ENCODE results near the gene RAB40B. TPM values are rescaled to one million over a fixed set of nuclear protein-coding genes. Genes with fewer than 3 reads are reported as not detected.
A peak's percentile ranks its signal among the peaks of the same experiment; 100 is the strongest.

RAB40B gene
- total RNA-seq, 2 experiments from 2014 or later: 1.3 to 2.2 TPM

DNA sequence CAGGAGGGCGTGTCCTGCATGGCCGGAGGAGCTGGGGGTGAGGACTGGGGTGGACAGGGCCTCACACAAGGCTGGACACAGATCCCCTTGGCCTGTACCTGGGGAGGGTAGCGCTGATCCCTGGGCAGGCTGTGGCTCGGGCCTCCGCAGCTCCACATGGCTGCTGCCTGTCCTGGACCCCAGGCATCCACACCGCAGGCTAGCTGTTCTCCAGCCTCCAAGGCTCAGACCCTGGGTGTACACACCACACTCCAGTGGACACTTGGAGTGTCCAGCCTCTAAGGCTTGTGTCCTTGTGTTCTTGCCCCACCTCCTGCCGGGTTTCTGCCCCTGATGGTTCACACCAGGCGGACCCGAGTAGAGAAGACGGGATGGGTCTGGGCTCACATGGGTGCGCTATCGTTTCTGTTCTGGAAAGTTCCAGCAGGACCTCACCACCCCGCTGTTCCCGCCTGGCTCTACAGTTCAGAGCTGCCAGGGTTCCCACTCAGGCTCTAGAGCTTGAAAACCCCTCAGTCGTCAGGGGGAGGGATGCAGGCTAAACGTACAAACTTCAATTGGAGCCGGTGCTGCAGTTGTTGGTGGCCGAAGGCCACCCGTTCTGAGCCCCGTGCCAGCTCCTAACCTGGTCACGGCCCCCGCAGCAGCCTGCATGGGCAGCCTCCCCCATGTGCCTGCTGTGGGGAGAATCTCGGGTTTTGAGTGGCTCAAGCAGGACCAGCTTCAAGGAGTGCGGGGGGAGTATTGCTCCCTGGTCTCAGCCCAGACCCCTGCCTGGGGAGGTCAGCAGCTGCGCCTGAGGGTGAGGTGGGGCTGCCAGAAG is 11.4 kb upstream of the RAB40B start:
- CTCF ChIA-PET: no interaction called here
- H3K27ac Mint-ChIP-seq: no peak overlapping the region
- H3K27me3 Mint-ChIP-seq (ENCODE audit: low read depth): no peaks in the 10 kb centered on the region
- H3K9me3 Mint-ChIP-seq (ENCODE audit: insufficient read depth): no peaks in the 10 kb centered on the region
- POLR2A ChIA-PET: no interaction called here
- H3K4me3 Mint-ChIP-seq: no peak overlapping the region
- DNase-seq (no peak), ATAC-seq (no peak)
- H3K4me1 Mint-ChIP-seq (ENCODE audit: low read depth): peaks cover 2% of the 10 kb centered on the region
- no peaks in the 10 kb centered on the region for H3K36me3 Mint-ChIP-seq (ENCODE audit: low read depth)

DNA sequence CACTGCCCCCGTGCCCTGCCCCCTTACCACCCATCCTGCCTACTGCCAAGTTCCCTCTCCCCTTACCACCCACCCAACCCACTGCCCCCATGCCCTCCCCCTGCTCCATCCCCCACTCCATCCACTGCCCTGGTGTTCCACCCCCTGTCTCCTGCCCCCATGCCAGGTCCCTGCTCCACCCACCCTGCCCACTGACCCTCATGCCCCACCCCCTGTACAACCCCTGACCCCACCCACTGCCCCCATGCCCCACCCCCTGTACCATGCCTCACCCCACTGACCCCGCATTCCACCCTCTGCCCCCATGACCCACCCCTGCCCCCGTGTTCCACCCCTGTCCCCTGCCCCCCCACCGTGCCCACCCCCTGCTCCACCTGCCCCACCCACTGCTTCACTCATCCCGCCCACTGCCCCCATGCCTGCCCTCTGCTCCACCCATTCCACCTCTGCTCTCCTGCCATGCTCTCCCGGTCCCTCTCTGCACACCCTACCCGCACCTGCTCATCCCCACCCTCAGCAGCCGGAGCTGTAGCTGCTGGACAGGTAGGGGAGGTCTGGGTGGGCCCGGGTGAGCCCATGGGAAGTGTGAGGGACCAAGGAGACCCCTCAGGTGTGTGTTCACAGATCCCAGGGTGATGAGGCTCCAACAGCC is 10.7 kb upstream of the RAB40B start:
- Mint-ChIP-seq H3K4me1 (ENCODE audit: low read depth) (peaks cover 2% of the 10 kb centered on the region), H3K9me3 (ENCODE audit: insufficient read depth) (no peaks in the 10 kb centered on the region), H3K36me3 (ENCODE audit: low read depth) (no peaks in the 10 kb centered on the region), H3K27me3 (ENCODE audit: low read depth) (no peaks in the 10 kb centered on the region), H3K27ac (no peak overlapping the region), H3K4me3 (no peak overlapping the region)
- POLR2A ChIA-PET: no interaction called here
- CTCF ChIA-PET: no interaction called here
- ATAC-seq: no peak
- DNase-seq: no peak

GRCh38 chr17:82705756-82706155 is 7.3 kb upstream of the RAB40B start:
- ATAC-seq: no peak
- no peak for DNase-seq
- Mint-ChIP-seq H3K27me3 (ENCODE audit: low read depth) (no peaks in the 10 kb centered on the region), H3K4me3 (no peak overlapping the region), H3K36me3 (ENCODE audit: low read depth) (no peaks in the 10 kb centered on the region), H3K4me1 (ENCODE audit: low read depth) (no peaks in the 10 kb centered on the region), H3K27ac (no peak overlapping the region), H3K9me3 (ENCODE audit: insufficient read depth) (no peaks in the 10 kb centered on the region)
- CTCF ChIA-PET: no interaction called here
- POLR2A ChIA-PET: no interaction called here

DNA sequence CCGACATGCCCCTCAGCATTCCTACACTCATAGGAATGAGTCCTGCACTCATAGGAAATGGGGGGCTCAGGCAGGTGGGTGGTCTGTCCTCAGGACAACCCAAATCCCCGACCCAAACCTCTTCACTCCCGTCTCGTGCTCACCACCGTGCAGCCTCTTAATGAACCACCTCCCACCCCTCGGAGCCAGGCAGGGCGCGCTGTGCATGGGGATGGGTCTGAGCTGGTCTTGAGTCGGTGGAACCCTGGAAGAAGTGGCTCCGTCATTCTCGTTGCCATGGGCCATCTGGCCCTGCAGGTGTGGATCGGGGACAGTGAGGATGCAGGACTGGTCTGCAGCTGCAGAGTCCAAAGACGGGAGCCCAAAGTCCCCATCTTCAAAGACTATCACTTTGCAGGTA is 6.4 kb upstream of the RAB40B start:
- CTCF ChIA-PET: no interaction called here
- POLR2A ChIA-PET: no interaction called here
- H3K4me1 Mint-ChIP-seq (ENCODE audit: low read depth): no peaks in the 10 kb centered on the region
- no peaks in the 10 kb centered on the region for H3K9me3 Mint-ChIP-seq (ENCODE audit: insufficient read depth)
- no peaks in the 10 kb centered on the region for H3K27me3 Mint-ChIP-seq (ENCODE audit: low read depth)
- DNase-seq (no peak), ATAC-seq (no peak)
- no peak overlapping the region for H3K27ac Mint-ChIP-seq
- no peak overlapping the region for H3K4me3 Mint-ChIP-seq
- H3K36me3 Mint-ChIP-seq (ENCODE audit: low read depth): no peaks in the 10 kb centered on the region

- no peaks in the 10 kb centered on the region for H3K9me3 Mint-ChIP-seq (ENCODE audit: insufficient read depth)
- DNase-seq: no peak
Observed at GRCh38 chr17:82703935-82704865, 5.7 kb upstream of the RAB40B start.

DNA sequence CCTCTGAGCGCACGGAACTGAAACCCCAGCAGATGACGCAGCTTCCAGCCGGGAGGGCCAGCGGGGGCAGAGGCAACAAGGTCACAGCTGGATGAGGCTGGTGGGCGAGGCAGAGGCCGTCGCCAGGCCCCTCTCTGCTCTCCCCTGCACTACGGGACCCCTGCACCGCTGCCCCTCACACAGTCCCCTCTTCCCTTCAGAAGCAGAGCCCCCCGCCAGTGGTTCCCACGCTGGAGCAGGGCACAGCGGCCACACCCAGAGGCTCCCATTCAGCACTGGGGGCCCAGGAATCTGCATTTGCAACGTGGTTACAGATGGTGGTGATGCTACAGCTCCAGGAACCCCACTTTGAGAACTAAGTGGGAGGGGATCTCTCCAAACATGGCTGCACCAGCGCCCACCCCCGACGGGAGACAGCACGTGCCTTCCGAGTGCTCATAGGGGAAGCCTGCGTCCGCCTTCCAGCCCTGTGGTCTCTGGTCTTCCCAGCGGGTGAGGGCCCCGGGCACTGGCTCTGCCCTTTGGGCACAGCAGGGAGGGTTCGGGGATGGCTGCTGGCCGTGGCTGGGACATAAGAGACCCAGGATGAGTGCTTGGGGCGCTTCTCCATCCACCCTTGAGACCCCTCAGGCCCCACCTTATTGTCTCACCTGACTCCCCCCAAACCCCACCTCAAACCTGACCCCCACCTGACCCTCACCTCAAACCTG is 4.7 kb upstream of the RAB40B start:
- Mint-ChIP-seq H3K4me3 (no peak overlapping the region), H3K36me3 (ENCODE audit: low read depth) (no peaks in the 10 kb centered on the region), H3K4me1 (ENCODE audit: low read depth) (peaks cover 5% of the 10 kb centered on the region), H3K9me3 (ENCODE audit: insufficient read depth) (no peaks in the 10 kb centered on the region), H3K27me3 (ENCODE audit: low read depth) (peaks cover 2% of the 10 kb centered on the region), H3K27ac (no peak overlapping the region)
- ATAC-seq (no peak), DNase-seq (no peak)
- ChIA-PET POLR2A (no interaction called here), CTCF (no interaction called here)

More at GRCh38 chr17:82703935-82704865, 5.7 kb upstream of the RAB40B start:
- Mint-ChIP-seq H3K4me1 (ENCODE audit: low read depth) (peaks cover 4% of the 10 kb centered on the region), H3K27me3 (ENCODE audit: low read depth) (peaks cover under 1% of the 10 kb centered on the region), H3K36me3 (ENCODE audit: low read depth) (no peaks in the 10 kb centered on the region), H3K27ac (no peak overlapping the region), H3K4me3 (no peak overlapping the region)
- POLR2A ChIA-PET: no interaction called here
- ATAC-seq: no peak
- CTCF ChIA-PET: no interaction called here

GRCh38 chr17:82702231-82702927 is 3.9 kb upstream of the RAB40B start:
- H3K9me3 Mint-ChIP-seq (ENCODE audit: insufficient read depth): no peaks in the 10 kb centered on the region
- H3K27ac Mint-ChIP-seq: no peak overlapping the region
- ATAC-seq: no peak
- H3K27me3 Mint-ChIP-seq (ENCODE audit: low read depth): peaks cover 2% of the 10 kb centered on the region
- H3K4me1 Mint-ChIP-seq (ENCODE audit: low read depth): peaks cover 5% of the 10 kb centered on the region
- POLR2A ChIA-PET: no interaction called here
- H3K4me3 Mint-ChIP-seq: no peak overlapping the region
- H3K36me3 Mint-ChIP-seq (ENCODE audit: low read depth): no peaks in the 10 kb centered on the region
- CTCF ChIA-PET: no interaction called here
- no peak for DNase-seq

DNA sequence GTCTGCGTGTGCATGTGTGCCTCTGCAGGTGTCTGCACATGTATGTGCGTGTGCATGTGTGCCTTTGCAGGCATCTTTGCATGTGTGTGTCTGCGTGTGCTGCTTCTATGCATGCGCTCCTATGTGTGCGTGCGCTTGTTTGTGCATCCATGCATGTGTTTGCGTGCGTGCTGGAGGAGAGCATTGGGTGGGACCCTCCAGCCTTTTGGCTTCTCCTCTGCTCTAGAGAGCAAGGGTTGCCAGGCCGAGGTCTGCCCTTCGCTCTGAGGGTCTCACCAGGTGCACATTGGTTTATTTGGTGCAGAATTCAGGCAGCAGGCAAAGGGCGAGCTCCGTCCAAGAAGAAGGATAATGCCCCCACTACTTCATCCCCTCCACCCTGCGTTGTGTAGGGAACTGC is 1.1 kb upstream of the RAB40B start:
- Mint-ChIP-seq H3K4me1 (ENCODE audit: low read depth) (peaks cover 5% of the 10 kb centered on the region), H3K36me3 (ENCODE audit: low read depth) (no peaks in the 10 kb centered on the region), H3K27me3 (ENCODE audit: low read depth) (peaks cover 14% of the 10 kb centered on the region), H3K27ac (peak overlapping the region; percentile 3), H3K9me3 (ENCODE audit: insufficient read depth) (peaks cover 5% of the 10 kb centered on the region), H3K4me3 (peak overlapping the region; percentile 68)
- ChIA-PET CTCF (no interaction called here), POLR2A (no interaction called here)
- DNase-seq (no peak), ATAC-seq (no peak)

DNA sequence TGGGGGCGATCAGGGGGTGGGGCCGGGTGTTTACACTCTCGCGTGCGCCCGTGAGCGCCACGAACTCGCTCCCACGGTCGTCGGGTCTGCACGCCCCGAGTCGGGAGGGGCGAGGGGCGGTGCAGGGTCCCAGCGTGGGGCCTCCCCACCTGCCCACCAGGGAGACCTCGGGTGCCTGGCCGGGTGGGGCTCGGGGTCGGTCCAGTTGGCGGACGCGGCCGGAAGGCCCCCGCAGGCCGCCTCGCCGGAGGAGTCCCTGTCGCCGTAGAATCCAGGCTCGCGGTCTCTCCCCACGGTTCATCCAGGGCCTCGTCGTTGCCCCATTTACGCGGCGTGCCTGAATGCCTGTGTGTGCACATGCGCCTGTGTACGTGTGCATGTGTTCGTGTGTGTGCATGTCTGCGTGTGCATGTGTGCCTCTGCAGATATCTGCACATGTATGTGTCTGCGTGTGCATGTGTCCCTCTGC is 510 bp upstream of the RAB40B start:
- no peak for DNase-seq
- peak overlapping the region; percentile 3 for H3K27ac Mint-ChIP-seq
- peaks cover 7% of the 10 kb centered on the region for H3K9me3 Mint-ChIP-seq (ENCODE audit: insufficient read depth)
- peak overlapping the region; percentile 68 for H3K4me3 Mint-ChIP-seq
- H3K36me3 Mint-ChIP-seq (ENCODE audit: low read depth): no peaks in the 10 kb centered on the region
- ChIA-PET CTCF (interaction anchor here (1.0 kb wide), 1 partner anchor 8 kb away, joined by 4 read pairs; no protein-coding TSS in a partner anchor), POLR2A (no interaction called here)
- no peak for ATAC-seq
- H3K27me3 Mint-ChIP-seq (ENCODE audit: low read depth): peaks cover 14% of the 10 kb centered on the region
- H3K4me1 Mint-ChIP-seq (ENCODE audit: low read depth): peaks cover 5% of the 10 kb centered on the region

DNA sequence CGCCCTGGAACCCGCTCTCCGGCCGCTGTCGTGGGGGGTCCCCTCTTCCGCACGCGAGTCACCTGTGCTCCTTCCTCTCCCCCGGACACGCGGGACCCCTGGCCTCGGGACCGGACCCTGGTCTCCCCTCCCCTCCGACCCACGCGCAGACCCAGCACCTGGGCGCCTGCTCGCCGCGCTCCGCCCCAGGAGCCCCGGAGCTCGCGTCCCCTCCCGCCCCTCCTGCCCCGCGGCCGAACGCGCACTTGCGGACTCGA is 762 bp downstream of the RAB40B start:
- ATAC-seq (no peak), DNase-seq (no peak)
- Mint-ChIP-seq H3K4me3 (peak overlapping the region; percentile 40), H3K9me3 (ENCODE audit: insufficient read depth) (peaks cover 13% of the 10 kb centered on the region), H3K36me3 (ENCODE audit: low read depth) (no peaks in the 10 kb centered on the region), H3K27ac (no peak overlapping the region), H3K27me3 (ENCODE audit: low read depth) (peaks cover 14% of the 10 kb centered on the region), H3K4me1 (ENCODE audit: low read depth) (peaks cover 5% of the 10 kb centered on the region)
- ChIA-PET CTCF (no interaction called here), POLR2A (interaction anchor here (1.6 kb wide), 1 partner anchor 9 kb away, joined by 4 read pairs; no protein-coding TSS in a partner anchor)
